22Rv1 (cell line): ENCODE data around the gene CACNA2D2.

Experiments
- ZFX ChIP-seq: fragments of 450-650 bp; IDR thresholded peaks from 2 replicates; pipeline ENCODE4 v1.6.1; 2017; ENCODE audit warnings: antibody characterized with exemption, borderline replicate concordance
- TF ChIP-seq, protein P1 (sequence below): fragments of 450-650 bp; IDR thresholded peaks from 2 replicates; pipeline ENCODE4 v1.5.1; 2017; ENCODE audit warnings: mild to moderate bottlenecking

DNA sequence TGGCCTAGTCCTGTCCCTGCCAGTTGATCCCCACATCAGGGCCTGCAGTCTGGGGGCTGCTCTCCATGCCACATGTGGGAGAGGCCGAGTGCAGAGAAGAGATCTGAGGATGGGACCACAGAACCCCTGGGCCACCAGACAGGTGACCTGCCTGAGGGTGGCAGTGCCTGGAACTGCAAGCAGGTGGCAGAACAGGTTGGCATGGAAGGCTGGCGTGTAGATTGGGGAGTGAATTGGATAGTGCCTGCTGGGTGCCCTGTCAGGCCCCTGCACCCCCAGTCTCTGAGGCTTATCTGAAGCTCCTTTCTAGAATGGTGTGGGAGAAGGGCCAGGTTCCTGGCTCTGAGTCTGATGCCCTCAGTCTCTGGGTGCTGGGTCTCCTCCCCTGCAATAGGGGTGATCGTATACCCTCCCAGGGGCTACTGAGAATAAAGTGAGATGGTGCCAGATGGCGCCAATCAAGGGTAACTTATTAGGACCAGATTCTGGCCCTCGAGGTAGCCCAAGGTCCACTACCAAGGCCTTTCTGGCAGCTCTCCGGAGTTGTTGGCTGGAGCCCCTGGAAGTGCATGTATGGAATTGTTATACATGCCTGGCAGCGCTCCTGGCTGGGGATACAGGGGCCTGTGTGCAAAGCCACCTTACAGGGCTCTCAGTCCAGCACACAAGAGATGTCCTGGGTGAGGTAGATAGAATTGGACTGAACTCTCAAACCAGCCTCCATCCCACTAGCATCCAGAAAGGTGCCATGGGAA, 48.4 kb upstream of the CACNA2D2 start:
- TF ChIP-seq, protein P1, sequence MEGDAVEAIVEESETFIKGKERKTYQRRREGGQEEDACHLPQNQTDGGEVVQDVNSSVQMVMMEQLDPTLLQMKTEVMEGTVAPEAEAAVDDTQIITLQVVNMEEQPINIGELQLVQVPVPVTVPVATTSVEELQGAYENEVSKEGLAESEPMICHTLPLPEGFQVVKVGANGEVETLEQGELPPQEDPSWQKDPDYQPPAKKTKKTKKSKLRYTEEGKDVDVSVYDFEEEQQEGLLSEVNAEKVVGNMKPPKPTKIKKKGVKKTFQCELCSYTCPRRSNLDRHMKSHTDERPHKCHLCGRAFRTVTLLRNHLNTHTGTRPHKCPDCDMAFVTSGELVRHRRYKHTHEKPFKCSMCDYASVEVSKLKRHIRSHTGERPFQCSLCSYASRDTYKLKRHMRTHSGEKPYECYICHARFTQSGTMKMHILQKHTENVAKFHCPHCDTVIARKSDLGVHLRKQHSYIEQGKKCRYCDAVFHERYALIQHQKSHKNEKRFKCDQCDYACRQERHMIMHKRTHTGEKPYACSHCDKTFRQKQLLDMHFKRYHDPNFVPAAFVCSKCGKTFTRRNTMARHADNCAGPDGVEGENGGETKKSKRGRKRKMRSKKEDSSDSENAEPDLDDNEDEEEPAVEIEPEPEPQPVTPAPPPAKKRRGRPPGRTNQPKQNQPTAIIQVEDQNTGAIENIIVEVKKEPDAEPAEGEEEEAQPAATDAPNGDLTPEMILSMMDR: 0 out of 2 replicates have a peak, but pooled peaks have one; percentile 4
- no peak for TF ChIP-seq ZFX
